ENCODE data around the gene KCNK4. TPM values are rescaled to one million over a fixed set of nuclear protein-coding genes. Genes with fewer than 3 reads are reported as not detected.
"Not testable (repeated sequence)": the region's sequence is repeated elsewhere in the genome, so short reads cannot be mapped to it uniquely, and the experiment has no call there.

Gene KCNK4
- total RNA-seq, 1 donor: not detected

GRCh38 chr11:64305075-64305690, 14.1 kb downstream of the KCNK4 start, which contains the start of gene ESRRA:
Gene ESRRA, plus strand, starts transcription at chr11:64305524. Its CDS starts 1,656 bp downstream, at chr11:64307180.
- DNase-seq (ENCODE audit: low read depth): peak; percentile 98
- peak within 1 kb of the TSS; percentile 77 for H3K4me3 ChIP-seq (ENCODE audit: low read depth, low read length)
- no peak for TF ChIP-seq CTCF (IDR thresholded peaks at IDR 0.05; ENCODE audit: insufficient read depth, low read depth, low read length)

GRCh38 chr11:64305691-64306562, 14.8 kb downstream of the KCNK4 start:
- peak overlapping the region; percentile 77 for H3K4me3 ChIP-seq (ENCODE audit: low read depth, low read length)
- DNase-seq (ENCODE audit: low read depth): peak; percentile 51
- peak; percentile 26 for TF ChIP-seq CTCF (IDR thresholded peaks at IDR 0.05; ENCODE audit: insufficient read depth, low read depth, low read length)

- DNase-seq (ENCODE audit: low read depth): no peak
- no peak for TF ChIP-seq CTCF (IDR thresholded peaks at IDR 0.05; ENCODE audit: insufficient read depth, low read depth, low read length)
- H3K4me3 ChIP-seq (ENCODE audit: low read depth, low read length): peak overlapping the region; percentile 77
Observed at GRCh38 chr11:64306563-64306875, 15.4 kb downstream of the KCNK4 start.

GRCh38 chr11:64306876-64307622, 15.9 kb downstream of the KCNK4 start:
- H3K4me3 ChIP-seq (ENCODE audit: low read depth, low read length): peak overlapping the region; percentile 77
- DNase-seq (ENCODE audit: low read depth): peak; percentile 14
- no peak for TF ChIP-seq CTCF (IDR thresholded peaks at IDR 0.05; ENCODE audit: insufficient read depth, low read depth, low read length)

- not testable (repeated sequence) for H3K4me3 ChIP-seq (ENCODE audit: low read depth, low read length); DNase-seq (ENCODE audit: low read depth)
Observed at GRCh38 chr11:64307795-64308194, 16.7 kb downstream of the KCNK4 start.

- no peak overlapping the region for H3K4me3 ChIP-seq (ENCODE audit: low read depth, low read length)
- no peak for DNase-seq (ENCODE audit: low read depth)
- no peak for TF ChIP-seq CTCF (IDR thresholded peaks at IDR 0.05; ENCODE audit: insufficient read depth, low read depth, low read length)
Observed at GRCh38 chr11:64312947-64313346, 21.8 kb downstream of the KCNK4 start.

All from fibroblast of villous mesenchyme (primary cell).